GM03348 (cell line): ENCODE data around the gene KIN.
"Not testable (repeated sequence)": the region's sequence is repeated elsewhere in the genome, so short reads cannot be mapped to it uniquely, and the experiment has no call there.

Experiments used
- DNase-seq: peaks from one replicate; pipeline ENCODE4 v3.0.0; 2012; ENCODE audit warnings: low spot score

Gene KIN

DNA sequence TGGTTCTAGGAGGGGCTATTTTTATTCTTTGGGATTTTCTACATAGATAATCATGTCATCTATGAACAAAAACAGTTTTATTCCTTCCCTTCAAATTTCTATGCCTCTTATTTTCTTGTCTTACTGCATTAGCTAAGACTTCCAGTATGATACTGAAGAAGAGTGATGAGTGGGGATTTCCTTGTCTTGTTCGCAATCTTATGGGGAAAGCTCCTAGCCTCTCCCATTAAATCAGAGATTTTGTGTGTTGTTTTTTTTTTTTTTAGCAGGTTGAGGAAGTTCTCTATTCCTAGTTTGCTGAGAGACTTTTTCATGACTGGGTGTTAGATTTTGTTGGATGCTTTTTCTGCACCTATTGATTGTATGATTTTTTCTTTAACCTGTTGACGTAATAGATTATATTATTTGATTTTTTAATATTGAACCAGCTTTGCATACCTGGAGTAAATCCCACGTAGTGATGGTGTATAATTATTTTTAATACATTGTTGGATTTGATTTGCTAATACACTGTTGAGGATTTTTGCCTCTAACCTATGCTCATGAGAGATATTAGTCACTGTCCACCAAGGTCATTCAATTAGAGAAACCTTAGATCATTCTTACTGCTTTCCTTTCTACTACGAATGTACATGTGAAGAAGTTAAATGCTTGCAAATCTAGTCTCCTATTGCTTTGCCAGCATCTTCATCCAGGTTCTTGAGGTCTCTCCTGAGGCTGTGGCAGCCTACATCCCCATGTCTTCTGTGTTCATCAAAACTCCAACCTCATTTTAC, 6.6 kb upstream of the KIN start:
- DNase-seq = no peak

DNA sequence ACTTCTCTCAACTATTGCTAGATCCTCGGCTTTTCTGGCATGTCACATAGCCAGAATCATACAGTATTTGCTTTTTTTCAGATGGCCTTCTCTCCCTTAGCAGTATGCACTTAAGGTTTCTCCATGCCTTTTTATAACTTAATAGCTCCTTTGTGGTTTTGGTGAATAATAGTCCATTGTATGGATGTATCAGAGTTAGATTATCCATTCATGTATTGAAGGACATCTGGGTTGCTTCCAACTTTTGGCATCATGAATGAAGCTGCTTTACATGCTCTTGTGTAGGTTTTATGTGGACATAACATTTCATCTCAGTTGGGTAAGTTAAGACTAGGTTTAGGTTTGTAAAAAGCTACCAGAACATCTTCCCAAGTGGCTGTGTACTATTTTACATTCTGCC, 4.7 kb upstream of the KIN start:
- no peak for DNase-seq

DNA sequence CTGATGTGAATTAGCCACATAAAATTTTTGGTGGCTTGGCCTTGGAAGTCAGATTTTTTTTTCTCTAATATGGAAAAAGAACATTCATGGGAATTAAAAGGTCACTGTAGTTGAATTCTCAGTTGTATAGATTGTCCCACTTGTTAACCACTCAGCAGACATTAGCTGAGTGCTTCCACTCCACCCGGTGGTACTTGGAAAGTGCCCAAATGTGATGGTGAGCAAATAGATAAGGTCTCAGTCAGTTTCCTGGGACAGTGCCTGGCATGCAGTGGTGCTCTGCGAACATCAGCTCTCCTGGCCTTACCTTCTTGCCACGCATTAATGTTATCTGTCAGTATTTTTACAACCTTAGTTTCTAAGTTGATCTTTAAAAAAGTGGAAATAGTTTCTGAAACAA, 1.6 kb upstream of the KIN start:
- DNase-seq = peak; percentile 22

DNA sequence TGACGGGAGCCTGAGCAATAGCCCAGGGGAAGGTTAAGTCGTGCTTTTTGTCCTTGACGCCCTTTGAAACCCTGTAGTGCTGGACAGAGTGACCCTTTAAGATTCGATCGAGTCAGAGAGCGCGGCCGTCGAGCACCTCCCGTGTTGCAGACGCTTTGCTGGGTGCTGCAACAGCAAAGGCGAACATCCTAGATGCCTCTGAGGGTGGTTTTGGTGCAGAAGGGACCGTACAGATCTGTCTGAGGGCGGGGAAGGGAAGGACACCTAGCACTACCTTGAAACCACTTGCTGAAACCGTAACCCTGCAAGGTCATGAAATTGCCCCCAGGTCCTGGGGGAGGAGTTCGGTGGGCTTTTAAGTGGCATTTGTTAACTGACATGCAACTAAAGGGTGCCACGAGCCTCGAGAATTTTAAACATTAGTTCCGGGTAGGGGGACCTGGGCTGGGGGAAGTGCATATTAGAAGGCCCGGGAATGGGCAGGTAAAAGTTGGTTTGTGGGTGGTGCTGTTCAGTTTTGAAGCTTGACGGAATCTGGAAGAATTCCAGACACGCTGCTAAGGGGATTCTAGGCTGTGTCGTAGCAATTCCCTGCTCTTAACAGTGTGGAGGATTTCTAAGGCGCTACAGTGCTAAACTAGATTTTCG, 970 bp upstream of the KIN start:
- peak; percentile 12 for DNase-seq

DNA sequence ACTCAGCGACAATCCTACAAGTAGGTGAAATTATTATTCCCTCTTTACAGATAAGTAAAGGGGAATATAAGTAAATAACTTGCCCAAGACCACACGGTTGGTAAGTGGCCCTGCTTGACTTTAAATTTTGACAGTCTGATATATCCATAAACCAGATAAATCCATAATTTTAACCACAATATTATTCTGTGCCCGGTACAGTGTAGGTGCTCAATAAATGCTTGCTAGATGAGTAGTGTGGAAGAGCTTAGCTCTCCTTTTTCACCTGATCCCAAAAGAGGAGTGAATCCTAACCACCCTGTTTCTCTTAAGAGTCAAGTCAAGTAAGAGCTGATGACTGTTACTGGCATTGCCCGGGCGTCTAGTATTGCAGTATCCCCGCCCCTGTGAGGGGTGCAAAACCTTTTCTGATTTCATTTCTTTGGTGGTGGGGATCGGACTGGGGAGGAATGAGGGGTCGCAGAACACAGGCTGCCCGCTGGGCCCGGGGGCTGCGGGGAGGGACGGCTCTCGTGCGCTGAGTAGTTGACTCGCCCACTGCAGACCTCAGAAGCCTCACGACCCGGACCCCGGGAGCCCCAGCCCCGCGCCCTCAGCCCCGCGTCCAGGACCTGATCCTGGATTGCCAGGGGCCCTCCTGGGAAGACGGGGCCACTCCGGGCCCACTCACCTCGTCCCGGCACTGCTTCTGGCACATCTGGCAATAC, 490 bp downstream of the KIN start:
- DNase-seq = peak; percentile 33

DNA sequence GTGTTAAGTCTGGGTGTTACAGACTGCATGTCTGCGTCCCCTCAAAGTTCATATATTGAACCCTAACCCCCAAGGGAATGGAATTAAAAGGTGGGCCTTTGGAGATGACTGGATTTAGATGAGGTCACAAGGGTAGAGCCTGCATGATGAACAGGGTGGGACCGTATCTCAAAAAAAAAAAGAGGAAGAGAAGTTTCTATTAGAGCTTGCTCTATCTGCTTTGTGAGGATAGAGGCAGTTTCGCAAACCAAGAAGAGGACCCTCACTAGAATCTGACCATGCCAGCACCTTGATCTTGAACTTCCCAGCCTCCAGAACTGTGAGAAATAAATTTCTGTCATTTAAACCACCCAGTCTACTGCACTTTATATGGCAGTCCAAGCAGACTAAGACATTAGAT, 1.4 kb downstream of the KIN start:
- no peak for DNase-seq

DNA sequence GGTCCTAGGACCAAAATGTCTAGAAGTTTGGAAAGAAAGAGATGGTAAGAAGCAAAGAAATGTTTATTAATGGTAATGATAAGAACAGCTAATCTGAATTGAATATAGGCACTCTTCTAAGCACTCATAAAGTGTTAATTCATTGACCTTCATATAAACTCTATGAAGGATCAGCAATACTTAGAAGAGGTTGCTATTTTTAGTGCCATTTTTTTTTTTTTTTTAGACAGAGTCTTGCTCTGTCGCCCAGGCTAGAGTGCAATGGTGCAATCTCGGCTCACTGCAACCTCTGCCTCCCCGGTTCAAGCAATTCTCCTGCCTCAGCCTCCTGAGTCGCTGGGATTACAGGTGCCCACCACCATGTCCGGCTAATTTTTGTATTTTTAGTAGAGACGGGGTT, 5.6 kb downstream of the KIN start:
- not testable (repeated sequence) for DNase-seq

DNA sequence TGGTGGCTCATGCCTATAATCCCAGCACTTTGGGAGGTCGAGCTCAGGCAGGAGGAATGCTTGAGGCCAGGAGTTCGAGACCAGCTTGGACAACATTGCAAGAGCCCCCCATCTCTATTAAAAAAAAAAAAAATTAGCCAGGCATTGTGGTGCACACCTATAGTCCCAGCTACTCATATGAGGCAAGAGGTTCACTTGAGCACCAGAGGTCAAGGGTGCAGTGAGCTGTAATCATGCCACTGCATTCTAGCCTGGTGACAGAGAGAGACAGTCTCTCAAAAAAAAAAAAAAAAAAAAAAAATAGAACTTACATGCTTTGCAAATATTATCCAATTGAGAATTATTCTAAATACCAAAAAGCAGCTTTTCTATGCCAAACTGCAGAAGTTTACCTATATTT, 11.0 kb downstream of the KIN start:
- no peak for DNase-seq

DNA sequence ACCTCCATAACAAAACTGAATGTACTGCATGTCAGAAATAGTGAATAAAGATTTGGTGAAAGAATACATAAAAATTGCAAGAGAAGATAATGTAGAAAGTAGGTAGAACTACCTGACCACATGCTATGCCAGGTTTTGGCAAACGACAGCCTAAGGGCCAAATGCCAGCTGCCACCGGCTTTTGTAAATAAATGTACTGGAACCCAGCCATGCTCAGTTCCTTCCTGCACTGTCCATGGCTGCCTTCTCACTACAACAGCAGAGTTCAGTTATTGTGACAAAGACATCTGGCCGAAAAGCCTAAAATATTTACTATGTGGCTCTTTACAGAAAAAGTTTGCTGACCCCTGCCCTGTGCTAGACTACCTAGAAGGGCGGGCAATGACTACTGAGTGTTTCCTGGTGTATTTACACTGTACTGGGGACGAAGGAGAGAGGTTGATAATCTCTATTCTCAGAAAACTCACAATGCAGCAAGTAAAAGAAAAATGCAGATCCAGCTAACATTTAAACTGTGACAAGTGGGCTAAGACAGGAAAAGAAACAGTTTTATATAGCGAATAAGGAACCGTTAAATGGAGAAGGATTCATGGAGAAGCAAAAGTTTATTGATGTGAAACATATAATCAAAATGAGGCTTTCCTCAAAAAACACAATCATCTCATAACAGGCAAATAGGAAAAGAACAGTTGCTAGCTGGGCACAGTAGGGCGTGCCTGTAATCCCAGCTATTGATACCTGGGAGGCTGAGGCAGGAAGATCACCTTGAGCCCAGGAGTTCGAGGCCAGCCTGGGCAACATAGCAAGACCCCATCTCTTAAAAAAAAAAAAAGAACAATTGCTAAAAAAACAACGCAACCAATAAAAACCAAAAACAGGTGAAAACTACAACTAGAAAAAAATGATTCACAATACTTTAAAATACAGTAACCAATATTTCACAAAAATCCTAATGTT, 13.7 kb downstream of the KIN start:
- DNase-seq = no peak

DNA sequence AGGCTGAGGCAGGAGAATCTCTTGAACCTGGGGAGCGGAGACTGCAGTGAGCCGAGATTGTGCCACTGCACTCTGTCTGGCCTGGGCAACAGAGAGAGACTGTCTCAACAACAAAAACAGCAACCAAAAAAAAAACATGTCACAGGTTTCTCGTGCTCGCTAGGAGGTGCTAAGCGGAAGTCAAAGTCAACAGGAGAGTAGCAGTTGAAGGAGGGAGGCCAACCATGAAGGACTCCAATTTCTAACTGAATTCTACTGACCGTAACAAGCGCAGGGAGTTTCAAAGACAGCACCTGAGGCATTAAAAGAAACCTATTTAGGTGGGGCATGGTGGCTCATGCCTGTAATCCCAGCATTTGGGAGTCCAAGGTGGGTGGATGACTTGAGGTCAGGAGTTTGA, 19.4 kb downstream of the KIN start:
- DNase-seq = no peak

DNA sequence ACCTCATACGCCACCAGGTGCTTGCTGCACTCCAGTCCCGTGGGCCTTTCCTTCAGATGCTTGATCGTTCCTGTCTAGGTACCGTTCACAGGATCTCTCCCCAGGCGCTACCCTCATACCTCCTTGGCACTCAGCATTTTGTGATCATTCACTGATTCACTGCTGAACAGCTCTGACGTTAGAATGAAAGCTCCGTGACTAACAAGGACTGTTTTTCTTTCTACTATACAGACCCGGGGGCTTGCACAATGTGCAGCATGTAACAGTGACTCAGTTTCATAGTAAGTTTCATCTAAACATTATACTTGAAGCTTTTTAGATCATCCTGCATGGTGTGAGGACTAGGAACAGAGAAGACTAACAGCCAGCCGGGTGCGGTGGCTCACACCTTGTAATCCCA, 20.6 kb downstream of the KIN start:
- DNase-seq = no peak

DNA sequence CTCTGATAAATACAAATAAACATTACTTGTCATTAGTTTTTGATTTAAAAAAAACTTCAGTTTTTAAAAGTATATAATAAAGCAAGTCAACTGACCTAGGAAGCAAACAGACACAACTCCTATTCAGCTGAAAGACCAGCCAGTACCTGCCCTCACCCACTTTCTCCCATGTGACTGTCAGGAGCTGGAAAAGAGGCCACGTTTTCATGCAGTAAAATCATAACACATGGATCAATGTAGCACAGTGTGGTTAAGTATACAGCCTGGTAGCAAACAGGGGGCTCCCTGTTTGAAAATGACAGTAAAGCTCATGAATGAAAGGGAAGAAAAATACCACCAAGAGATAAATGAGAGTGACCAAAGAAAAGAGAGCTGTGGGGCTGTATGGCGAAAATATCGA, 21.6 kb downstream of the KIN start:
- no peak for DNase-seq

DNA sequence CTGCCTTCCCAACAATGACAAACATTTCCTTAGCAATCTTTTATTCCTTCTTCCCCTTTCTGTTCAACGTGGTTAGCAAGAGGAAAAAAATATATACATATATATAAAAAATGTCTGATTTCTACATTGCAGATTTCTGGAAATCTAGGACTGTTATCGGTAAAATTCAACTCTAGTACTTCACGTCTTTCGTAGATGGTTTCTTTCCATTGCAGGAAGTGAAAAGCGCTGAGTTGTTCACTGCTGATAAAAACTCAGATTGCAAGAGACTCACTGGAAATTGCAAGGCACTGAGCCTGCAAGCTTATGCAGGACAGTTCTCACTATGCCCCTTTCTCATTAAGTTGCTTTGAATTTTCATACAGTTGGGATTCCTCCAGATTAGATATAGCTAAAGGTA, 23.9 kb downstream of the KIN start:
- DNase-seq = no peak

DNA sequence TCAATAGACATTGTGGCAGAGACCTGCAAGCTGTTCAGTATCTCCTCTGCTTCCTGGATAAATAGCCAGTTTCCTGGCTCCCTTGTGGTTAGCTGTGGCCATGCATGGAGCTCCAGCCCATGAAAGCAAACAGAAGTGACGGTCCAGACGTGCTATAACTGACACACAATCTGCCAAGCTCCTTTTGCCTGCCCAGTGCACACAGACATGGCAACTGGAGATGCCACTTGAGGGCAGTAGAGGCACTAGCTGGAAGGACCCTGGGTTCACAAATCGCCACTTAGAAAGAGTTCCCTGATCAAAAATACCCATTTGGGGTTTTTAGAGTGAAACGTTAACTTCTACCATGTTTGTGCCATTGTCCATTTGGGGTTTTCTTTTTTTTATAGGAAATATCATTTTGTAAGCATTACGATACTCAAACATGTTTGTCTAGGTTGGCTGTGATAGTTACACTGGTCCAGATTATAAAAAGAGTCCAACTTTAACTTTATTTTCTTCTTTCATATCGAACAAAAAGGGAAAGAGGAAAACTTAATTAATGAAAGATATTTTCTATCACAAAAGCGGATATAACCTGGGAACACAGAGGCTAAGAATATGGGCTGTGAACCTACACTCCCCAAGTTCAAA, 31.3 kb downstream of the KIN start:
- peak; percentile 20 for DNase-seq

DNA sequence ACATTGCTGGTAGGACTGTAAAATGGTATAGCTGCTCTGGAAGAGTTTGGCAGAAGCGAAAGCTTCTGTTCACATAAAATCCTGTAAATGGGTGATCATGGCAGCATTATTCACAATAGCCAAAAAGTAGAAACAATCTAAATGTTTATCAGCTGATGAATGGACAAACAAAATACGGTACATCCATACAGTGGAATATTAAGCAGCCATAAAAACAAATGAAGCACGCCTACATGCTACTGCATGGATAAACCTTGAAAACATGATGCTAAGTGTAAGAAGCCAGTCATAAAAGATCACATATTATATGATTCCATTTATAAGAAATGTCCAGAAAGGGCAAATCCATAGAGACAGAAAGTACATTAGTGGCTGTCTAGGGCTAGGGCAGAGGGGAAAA, 32.7 kb downstream of the KIN start:
- DNase-seq = no peak

DNA sequence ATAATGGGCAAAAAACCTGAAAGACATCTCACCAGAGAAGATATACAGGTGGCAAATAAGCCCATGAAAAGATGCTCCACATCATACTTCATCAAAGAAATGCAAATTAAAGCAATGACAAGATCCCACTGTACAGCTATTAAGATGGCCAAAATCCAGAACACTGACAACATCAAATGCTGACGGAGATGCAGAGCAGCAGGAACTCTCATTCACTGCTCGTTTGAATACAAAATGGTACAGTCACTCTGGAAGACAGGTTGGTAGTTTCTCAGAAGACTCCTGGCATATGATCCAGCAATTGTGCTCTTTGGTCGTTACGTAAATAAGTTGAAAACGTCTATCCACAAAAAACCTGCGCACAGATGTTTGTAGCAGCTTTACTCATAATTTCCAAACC, 35.5 kb downstream of the KIN start:
- DNase-seq = no peak

DNA sequence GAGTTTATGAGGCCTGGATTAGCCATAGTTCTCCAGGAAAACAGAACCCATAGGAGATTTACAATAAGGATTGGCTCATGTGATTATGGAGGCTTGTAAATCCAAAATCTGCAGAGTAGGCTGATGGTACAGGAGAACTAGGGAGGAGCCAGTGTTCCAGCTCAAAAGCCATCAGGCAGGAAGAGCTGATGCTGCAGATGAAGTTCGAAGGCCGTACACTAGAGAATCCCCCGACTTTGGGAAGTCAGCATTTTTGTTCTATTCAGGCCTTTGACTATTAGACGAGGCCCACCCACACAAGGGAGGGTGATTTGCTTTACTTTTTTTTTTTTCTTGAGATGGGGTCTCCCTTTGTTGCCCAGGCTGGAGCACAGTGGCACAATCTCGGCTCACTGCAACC, 37.6 kb downstream of the KIN start:
- no peak for DNase-seq

DNA sequence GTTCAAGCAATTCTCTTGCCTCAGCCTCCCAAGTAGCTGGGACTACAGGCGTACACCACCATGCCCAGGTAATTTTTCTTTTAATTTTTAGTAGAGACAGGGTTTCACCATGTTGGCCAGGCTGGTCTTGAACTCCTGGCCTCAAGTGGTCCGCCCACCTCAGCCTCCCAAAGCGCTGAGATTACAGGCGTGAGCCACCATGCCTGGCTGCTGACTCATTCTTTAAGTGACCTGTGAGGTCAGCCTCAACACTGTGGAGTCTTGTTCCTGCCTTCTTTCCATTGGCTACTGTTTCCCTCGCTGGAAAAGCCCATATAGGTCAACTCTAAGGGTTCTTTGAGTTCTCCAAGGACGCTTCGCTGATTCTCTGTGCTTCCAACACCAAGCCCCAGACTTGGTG, 39.2 kb downstream of the KIN start:
- not testable (repeated sequence) for DNase-seq

DNA sequence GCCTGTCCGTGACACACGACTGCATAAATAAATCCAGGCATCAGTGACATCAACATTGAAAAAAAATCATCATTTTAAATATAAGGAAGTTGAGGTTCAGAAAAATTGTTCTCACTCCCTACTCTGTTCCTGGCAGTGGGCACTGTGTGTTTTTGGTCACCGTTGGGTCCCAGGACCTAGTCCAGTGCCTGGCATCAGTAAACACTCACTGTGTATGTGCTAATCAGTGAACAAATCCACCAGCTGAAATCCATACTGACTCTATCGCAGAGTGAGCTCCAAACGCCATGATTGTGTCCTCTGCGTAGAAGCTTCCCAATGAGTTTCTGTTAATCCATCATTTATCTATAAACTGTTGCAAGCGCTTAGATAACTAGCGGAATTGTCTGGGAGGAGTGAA, 43.5 kb downstream of the KIN start:
- no peak for DNase-seq

DNA sequence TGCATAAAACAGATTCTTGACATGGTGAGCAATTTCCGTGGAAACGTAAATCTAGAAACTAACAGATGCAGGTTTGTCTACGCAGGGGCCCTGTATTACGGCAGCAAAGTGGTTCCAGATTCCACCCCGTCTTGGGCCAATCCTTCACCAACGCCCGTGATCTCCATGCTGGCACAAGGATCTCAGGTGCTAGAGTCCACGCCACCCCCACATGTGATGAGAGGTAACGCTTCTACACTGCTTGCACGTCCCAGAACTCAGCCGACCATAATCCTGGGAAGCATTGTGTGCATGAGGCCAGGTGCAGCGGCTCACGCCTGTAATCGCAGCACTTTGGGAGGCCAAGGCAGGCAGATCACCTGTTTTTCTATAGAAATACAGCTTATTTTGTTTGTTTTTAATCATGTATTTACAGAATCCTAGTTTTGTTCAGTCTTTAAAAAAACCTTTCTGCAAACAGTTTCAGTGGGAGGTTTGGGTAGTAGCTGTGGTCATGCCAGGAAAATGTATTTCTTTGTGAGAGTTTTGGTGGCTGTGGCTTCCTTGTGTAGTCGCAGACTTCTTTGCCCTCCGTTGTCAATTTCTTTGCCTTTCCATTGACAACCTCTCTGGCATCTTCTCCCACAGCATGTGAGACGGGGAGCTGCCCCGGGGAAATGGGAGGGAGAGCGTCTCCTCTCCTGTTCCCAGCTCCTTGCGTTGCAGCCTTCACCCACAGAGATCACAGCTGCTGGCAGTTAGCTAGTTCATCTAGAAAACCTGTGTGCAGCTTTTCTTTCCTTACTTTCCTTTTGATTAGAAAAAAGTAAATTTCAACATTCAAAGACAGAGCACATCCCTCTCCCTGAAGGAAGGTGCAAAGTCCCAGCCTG, 49.0 kb downstream of the KIN start:
- DNase-seq = no peak

DNA sequence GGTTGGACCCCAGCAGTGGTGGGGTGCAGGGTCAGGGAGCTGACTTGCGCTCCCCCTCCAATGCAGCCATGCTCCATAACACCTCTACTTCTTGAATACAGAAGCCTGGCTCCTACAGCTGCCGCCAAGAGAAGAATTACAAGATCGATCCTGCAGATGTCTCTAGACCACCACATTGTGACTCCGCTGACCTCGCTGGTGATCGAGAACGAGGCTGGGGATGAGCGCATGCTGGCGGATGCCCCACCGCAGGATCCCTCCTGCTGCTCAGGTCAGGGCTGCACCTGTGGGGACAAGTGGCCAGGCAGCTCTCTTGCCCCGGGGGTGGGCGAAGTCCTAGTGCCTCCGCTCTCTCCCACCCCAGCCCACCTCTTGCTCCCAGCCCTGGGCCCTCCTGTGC, 53.0 kb downstream of the KIN start:
- DNase-seq = no peak
